Measurements from ENCODE around the gene UCP1.

Gene UCP1

DNA sequence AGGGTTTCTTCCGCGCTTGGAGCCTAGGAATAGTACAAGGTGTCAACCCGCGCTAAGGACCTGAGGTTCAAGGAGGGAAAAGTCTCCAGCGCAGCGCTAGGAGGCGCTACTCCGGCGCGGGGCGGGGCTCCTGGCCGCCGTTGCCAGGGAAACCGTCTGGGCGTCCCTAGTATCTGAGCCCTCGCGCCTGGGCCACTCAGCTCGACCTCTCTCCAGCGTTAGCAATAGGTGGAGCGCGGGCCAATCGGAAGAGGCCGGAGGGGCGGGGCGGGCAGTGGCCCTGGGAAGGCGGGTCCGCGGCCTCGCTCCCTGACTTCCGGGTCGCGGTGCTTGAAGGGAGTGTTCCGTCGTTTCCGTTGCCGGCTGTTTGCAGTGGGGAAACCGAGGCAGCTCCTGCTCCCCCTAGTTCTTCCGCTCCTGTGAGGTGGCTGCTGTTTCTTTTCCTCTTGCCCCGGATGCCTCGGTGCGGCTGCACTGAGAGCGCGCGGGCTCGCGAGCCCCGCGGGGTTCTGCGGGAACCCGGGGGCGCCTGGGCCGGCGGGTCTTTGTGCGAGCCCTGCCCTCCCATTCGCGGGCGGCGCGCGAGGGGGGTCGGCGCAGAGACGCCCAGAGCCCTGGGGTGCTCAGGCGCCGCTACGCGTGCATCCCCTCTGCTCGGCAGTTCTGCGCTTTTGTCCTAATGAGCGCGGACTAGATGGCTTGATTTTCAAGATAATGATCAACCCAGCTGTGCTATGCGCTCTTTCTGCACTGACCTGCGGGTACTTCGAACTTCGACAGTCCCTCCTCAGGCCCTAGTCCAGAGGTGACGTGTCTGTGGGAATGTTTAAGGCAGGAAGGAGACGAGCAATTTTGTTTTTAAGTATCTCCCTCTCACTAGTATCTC is 44.7 kb downstream of the UCP1 start, which contains the start of gene ELMOD2 (continued):
- no peak for TF ChIP-seq ZNF473 (tag by site-specific recombination; IDR thresholded peaks at IDR 0.05)
- TF ChIP-seq ZNF37A (tag by site-specific recombination; IDR thresholded peaks at IDR 0.05) = no peak
- TF ChIP-seq ZNF560 (tag by site-specific recombination; IDR thresholded peaks at IDR 0.05; ENCODE audit: borderline replicate concordance) = no peak
- TF ChIP-seq ZNF114 (tag by site-specific recombination; IDR thresholded peaks at IDR 0.05) = no peak
- no peak for TF ChIP-seq HOXD13 (CRISPR knock-in tag; IDR thresholded peaks at IDR 0.05; ENCODE audit: borderline replicate concordance)
- TF ChIP-seq, protein P1, sequence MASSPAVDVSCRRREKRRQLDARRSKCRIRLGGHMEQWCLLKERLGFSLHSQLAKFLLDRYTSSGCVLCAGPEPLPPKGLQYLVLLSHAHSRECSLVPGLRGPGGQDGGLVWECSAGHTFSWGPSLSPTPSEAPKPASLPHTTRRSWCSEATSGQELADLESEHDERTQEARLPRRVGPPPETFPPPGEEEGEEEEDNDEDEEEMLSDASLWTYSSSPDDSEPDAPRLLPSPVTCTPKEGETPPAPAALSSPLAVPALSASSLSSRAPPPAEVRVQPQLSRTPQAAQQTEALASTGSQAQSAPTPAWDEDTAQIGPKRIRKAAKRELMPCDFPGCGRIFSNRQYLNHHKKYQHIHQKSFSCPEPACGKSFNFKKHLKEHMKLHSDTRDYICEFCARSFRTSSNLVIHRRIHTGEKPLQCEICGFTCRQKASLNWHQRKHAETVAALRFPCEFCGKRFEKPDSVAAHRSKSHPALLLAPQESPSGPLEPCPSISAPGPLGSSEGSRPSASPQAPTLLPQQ (tag by site-specific recombination; IDR thresholded peaks at IDR 0.05) = peak; percentile 26; the same call in 1 of the 2 replicates

DNA sequence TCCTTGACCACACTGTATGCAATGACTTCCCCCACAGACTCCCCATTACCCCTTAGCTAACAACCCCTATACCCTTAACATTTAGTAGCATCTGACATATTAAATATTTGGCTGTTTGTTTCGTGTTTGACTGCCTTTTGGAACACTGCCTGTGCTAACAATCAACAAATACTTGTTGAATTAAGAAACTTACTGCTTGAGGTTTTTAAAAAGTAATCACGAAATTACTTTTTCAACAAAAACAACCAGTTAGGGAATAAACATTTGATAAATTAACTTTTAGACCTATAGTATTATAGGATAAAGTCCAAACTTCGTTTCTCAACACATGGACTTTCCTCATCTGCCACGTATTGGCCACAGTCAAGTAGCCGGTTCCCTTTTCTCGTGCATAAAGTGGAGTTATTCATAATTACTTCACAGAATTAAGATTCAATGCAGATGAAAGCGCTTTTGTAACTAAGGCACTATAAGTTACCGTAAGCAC is 45.3 kb downstream of the UCP1 start:
- no peak overlapping the region for H3K4me3 ChIP-seq (ENCODE audit: low read depth, low read length)
- no peak overlapping the region for H3K27ac ChIP-seq (ENCODE audit: extremely low read depth, low read depth, low read length)
- H3K36me3 ChIP-seq (ENCODE audit: control insufficient read depth in 2 of 2, insufficient read depth in 1 of 2, low read length in 2 of 2) = peaks cover 0 to 23% of the 10 kb centered on the region in 2 experiments; a peak in 1 of 3 replicates
- no peaks in the 10 kb centered on the region for H3K9me3 ChIP-seq (ENCODE audit: control insufficient read depth, insufficient read depth, low read depth, low read length)
- H3K4me1 ChIP-seq (ENCODE audit: control insufficient read depth, insufficient read depth, low read length) = no peaks in the 10 kb centered on the region
- ChIA-PET CTCF (interaction anchor here (0.6 to 2.5 kb wide), 5 partner anchors 10 to 163 kb away, joined by 3 to 8 read pairs (median 3); no protein-coding TSS in a partner anchor), POLR2A (interaction anchor here (0.6 to 1.5 kb wide), 6 partner anchors 8 to 840 kb away, joined by 3 to 11 read pairs (median 4); partner anchors contain the start of genes CLGN and SCOC)
- TF ChIP-seq, protein P2, sequence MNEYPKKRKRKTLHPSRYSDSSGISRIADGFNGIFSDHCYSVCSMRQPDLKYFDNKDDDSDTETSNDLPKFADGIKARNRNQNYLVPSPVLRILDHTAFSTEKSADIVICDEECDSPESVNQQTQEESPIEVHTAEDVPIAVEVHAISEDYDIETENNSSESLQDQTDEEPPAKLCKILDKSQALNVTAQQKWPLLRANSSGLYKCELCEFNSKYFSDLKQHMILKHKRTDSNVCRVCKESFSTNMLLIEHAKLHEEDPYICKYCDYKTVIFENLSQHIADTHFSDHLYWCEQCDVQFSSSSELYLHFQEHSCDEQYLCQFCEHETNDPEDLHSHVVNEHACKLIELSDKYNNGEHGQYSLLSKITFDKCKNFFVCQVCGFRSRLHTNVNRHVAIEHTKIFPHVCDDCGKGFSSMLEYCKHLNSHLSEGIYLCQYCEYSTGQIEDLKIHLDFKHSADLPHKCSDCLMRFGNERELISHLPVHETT (tag by site-specific recombination; IDR thresholded peaks at IDR 0.05) = no peak
- TF ChIP-seq ZNF335 (tag by site-specific recombination; conservative IDR thresholded peaks at IDR 0.05) (peak; percentile 5; the same call in 1 of the 2 replicates), SCRT1 (tag by site-specific recombination; IDR thresholded peaks at IDR 0.05; ENCODE audit: borderline replicate concordance) (peak; percentile 69; the same call in 1 of the 2 replicates), ZXDB (tag by site-specific recombination; IDR thresholded peaks at IDR 0.05) (no peak), SCRT2 (tag by site-specific recombination; IDR thresholded peaks at IDR 0.05) (peak; percentile 95)

DNA sequence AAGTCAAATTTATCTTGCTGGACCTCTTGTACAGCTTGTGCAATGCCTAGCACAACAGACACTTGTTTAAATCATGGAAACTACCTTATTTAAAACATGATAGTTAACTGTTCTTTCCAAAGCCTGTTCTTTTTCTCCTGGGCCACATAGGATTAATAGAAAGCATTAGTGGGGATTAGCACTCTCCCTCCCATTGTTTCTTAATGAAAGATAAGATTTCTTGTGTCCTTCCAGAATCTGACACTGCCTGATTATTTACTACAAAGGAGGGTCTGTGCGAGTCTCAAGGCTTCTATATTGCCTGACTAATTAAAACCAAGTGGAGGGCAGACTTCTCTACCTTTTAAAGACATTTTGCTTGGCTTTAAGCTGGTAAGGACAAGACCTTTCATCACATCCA is 53.3 kb downstream of the UCP1 start:
- no peaks in the 10 kb centered on the region for H3K4me1 ChIP-seq (ENCODE audit: control insufficient read depth, insufficient read depth, low read length)
- no peak overlapping the region for H3K4me3 ChIP-seq (ENCODE audit: low read depth, low read length)
- ChIA-PET POLR2A (interaction anchor here (1.5 kb wide), 1 partner anchor 8 kb away, joined by 3 read pairs; the partner anchor contains the start of gene ELMOD2), CTCF (no interaction called here)
- no peaks in the 10 kb centered on the region for H3K9me3 ChIP-seq (ENCODE audit: control insufficient read depth, insufficient read depth, low read depth, low read length)
- no peaks in the 10 kb centered on the region for H3K36me3 ChIP-seq (ENCODE audit: control insufficient read depth in 2 of 2, insufficient read depth in 1 of 2, low read length in 2 of 2)
- H3K27ac ChIP-seq (ENCODE audit: extremely low read depth, low read depth, low read length) = no peak overlapping the region
- no peak for TF ChIP-seq ZNF623 (tag by site-specific recombination; IDR thresholded peaks at IDR 0.05)
- TF ChIP-seq ZNF585B (tag by site-specific recombination; IDR thresholded peaks at IDR 0.05) = no peak
- no peak for TF ChIP-seq ZNF132 (tag by site-specific recombination; IDR thresholded peaks at IDR 0.05; ENCODE audit: borderline replicate concordance)
- TF ChIP-seq ZNF777 (tag by site-specific recombination; IDR thresholded peaks at IDR 0.05; ENCODE audit: borderline replicate concordance) = no peak
- TF ChIP-seq ZNF529 (tag by site-specific recombination; IDR thresholded peaks at IDR 0.05; ENCODE audit: insufficient replicate concordance) = no peak
- TF ChIP-seq, protein P3, sequence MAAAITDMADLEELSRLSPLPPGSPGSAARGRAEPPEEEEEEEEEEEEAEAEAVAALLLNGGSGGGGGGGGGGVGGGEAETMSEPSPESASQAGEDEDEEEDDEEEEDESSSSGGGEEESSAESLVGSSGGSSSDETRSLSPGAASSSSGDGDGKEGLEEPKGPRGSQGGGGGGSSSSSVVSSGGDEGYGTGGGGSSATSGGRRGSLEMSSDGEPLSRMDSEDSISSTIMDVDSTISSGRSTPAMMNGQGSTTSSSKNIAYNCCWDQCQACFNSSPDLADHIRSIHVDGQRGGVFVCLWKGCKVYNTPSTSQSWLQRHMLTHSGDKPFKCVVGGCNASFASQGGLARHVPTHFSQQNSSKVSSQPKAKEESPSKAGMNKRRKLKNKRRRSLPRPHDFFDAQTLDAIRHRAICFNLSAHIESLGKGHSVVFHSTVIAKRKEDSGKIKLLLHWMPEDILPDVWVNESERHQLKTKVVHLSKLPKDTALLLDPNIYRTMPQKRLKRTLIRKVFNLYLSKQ (tag by site-specific recombination; IDR thresholded peaks at IDR 0.05; ENCODE audit: borderline replicate concordance) = no peak
- TF ChIP-seq, protein P4, sequence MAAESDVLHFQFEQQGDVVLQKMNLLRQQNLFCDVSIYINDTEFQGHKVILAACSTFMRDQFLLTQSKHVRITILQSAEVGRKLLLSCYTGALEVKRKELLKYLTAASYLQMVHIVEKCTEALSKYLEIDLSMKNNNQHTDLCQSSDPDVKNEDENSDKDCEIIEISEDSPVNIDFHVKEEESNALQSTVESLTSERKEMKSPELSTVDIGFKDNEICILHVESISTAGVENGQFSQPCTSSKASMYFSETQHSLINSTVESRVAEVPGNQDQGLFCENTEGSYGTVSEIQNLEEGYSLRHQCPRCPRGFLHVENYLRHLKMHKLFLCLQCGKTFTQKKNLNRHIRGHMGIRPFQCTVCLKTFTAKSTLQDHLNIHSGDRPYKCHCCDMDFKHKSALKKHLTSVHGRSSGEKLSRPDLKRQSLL (tag by site-specific recombination; IDR thresholded peaks at IDR 0.05) = no peak
- TF ChIP-seq, protein P5, sequence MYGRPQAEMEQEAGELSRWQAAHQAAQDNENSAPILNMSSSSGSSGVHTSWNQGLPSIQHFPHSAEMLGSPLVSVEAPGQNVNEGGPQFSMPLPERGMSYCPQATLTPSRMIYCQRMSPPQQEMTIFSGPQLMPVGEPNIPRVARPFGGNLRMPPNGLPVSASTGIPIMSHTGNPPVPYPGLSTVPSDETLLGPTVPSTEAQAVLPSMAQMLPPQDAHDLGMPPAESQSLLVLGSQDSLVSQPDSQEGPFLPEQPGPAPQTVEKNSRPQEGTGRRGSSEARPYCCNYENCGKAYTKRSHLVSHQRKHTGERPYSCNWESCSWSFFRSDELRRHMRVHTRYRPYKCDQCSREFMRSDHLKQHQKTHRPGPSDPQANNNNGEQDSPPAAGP (tag by site-specific recombination; IDR thresholded peaks at IDR 0.05) = no peak
- no peak for TF ChIP-seq ZNF274 (IDR thresholded peaks at IDR 0.05; ENCODE audit: low read length)
- TF ChIP-seq ZNF274 (tag by site-specific recombination; IDR thresholded peaks at IDR 0.05; ENCODE audit: borderline replicate concordance) = no peak
- no peak for TF ChIP-seq ZNF350 (tag by site-specific recombination; IDR thresholded peaks at IDR 0.05)
- TF ChIP-seq, protein P6, sequence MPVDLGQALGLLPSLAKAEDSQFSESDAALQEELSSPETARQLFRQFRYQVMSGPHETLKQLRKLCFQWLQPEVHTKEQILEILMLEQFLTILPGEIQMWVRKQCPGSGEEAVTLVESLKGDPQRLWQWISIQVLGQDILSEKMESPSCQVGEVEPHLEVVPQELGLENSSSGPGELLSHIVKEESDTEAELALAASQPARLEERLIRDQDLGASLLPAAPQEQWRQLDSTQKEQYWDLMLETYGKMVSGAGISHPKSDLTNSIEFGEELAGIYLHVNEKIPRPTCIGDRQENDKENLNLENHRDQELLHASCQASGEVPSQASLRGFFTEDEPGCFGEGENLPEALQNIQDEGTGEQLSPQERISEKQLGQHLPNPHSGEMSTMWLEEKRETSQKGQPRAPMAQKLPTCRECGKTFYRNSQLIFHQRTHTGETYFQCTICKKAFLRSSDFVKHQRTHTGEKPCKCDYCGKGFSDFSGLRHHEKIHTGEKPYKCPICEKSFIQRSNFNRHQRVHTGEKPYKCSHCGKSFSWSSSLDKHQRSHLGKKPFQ (tag by site-specific recombination; IDR thresholded peaks at IDR 0.05) = no peak
- no peak for TF ChIP-seq ZNF121 (tag by site-specific recombination; IDR thresholded peaks at IDR 0.05)
